Measurements from ENCODE around the gene HEPHL1.
"Not testable (repeated sequence)": the region's sequence is repeated elsewhere in the genome, so short reads cannot be mapped to it uniquely, and the experiment has no call there.

The HEPHL1 gene

GRCh38 chr11:94089341-94089740 lies 68.2 kb downstream of the HEPHL1 start:
- DNase-seq (ENCODE audit: low read depth in 2 of 2), result no peak

DNA sequence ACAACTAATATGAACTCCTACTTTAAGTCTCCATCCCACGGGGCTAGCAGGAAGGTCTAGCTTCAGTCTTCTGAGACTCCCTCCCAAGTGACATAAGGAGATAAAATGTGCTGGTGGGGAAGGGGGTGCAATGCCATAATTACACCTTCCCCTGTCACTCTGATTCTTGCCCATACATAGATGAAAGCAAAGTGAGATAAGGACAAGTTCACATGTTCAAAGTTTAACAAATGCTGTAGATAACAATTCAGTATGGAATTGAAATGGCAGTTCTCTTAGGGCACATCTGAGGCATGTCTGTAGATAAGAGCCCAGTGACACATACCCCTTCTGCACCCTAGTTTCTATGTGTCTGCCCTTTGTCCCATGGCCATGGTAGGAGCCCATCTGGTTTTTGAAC lies 69.2 kb downstream of the HEPHL1 start:
- DNase-seq (ENCODE audit: low read depth in 2 of 2), result no peak

DNA sequence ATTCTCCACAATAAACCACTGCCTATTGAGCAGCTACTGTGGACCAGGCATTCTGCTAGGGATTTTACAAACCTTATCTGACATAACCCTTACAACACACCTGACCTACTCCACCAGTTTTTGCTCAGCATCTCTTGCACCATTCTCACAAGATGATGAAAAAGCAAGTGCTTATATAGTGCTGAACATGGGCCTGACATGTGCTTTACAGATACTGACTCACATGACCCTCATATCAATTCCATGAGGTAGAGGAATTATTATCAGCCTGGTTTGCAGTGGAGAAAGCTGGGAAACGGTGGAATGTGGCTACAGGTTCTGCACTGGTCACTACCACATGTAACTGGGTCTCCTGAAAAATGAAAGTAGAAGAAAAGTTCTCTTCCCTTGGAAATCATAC lies 69.9 kb downstream of the HEPHL1 start:
- DNase-seq (ENCODE audit: low read depth in 2 of 2), result no peak

DNA sequence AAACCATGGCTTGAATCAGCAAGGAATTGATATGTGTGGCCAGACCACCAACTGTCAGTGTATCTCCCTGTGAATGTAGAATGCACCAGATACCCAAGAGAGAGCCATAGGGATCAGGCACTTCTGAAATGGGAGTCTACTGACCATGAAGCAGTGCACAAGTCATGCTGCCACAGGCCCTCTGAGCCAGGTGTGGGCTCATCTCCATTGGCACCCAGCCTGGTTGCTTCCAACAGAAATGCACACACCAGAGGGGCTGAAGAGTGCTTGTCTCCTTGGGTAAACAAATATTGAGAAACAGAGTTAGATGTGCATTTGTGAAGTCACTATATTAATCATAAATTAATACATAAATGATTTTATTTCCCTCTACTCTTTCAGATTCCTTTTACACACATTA lies 79.1 kb downstream of the HEPHL1 start:
- no peak for DNase-seq (ENCODE audit: low read depth in 2 of 2)

DNA sequence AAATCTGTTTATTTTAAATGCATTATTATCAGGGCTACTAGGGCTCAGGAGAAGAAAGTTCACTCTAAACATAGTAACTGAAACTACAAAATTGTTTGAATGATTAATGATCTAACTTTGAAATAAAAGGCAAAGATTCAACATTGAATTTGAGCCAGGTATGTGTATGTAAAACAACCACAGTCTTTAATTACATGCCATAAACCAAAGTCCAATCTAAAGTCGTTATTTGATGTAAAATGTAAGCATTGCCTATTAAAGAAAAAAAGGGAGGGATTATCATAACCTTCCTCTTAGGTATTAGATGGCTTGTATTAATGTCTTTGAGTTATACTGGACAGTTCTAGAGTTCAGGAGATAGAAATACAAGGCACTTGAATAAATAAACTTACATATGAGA lies 82.3 kb downstream of the HEPHL1 start:
- no peak for DNase-seq (ENCODE audit: low read depth in 2 of 2)

- no peak for DNase-seq (ENCODE audit: low read depth in 2 of 2)
Measured at GRCh38 chr11:94104734-94105133, 83.6 kb downstream of the HEPHL1 start.

DNA sequence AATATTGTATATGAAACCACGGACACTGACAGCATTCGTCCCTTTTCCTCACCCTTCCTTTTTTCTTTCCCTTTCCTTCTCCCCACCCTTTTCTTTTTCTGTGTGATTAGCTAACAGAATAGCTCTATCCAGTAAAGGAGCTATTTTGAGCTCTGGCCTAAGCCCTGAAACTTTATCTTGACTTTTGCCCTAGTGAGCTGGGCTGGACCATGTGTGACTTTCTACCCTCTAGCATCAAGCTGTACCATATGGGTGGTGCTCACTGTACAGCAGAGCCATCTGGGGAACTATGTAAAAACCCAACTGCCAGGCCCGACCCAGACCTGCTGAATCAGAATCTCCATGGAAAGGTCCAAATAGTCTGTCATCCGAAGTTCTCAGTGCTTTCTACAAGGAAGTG lies 85.6 kb downstream of the HEPHL1 start:
- no peak for DNase-seq (ENCODE audit: low read depth in 2 of 2)

DNA sequence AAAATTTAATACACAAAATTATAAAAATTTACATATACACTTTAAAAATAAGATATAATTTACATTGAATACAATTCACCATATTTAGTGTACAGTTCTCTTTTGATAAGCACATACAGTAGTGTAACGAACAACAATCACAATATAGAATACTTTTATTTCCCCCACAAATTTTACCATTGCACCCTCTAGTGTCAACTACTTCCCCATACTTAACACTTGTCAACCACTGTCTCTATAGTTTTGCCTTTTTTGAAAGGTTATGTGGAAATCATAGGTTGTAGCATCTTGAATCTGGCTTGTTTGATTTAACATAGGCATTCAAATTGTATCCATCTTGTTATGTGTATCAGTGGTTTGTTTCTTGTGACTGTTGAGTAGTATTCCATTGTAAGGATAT lies 86.2 kb downstream of the HEPHL1 start:
- no peak for DNase-seq (ENCODE audit: low read depth in 2 of 2)

GRCh38 chr11:94111241-94111640 lies 90.1 kb downstream of the HEPHL1 start:
- no peak for DNase-seq (ENCODE audit: low read depth in 2 of 2)

DNA sequence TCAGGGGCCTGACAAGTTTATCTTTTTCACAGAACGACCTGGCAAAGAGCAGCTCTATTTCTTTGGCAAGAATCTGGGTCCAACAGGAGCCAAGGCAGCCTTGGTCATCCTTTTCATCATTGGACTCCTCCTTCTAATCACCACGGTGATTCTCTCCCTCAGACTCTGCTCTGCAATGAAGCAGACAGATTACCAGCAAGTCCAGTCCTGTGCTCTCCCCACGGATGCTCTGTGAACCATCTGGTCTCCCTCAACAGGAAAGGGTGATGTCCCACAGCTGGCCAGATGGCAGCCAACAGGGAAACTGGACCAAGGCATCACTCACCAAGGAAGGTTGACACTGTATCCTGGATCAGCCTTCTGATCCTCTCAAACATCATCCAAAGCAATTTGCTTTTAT lies 90.5 kb downstream of the HEPHL1 start:
- DNase-seq (ENCODE audit: low read depth in 2 of 2), result no peak

DNA sequence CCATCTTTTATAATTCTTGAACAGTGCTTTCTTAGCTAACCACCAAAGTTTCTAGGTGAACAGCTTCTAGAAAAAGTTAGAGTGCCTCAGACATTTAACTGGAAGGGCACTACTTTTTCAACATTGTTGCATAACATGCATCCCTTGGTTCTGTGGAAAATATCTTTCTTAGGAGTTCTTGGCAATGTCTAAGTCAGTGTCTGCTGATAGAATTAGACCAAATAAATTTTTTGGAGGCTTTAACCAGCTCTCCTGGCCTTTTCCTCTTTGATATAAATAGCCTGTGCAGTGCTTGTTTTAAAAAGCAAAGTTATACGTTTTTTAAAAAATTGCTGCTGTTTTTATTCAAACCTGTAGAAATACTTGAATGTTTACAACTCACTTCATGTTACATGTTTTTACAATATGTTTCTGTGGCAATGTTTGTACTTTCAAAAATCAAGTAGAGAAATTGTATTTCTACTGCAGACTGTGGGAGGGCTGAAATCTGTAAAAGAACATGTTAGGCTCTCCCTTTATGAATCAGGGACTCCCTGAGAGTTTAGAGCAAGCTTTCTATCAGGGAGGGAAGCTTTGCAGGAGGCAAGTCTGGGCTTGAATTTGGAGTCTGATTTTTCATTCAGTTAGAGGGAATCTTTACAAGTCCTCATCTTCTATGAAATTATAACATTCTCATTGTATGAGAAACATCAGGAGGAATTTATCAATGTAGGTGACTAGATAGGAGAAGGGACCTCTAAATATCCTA lies 91.2 kb downstream of the HEPHL1 start:
- no peak for DNase-seq (ENCODE audit: low read depth in 2 of 2)

DNA sequence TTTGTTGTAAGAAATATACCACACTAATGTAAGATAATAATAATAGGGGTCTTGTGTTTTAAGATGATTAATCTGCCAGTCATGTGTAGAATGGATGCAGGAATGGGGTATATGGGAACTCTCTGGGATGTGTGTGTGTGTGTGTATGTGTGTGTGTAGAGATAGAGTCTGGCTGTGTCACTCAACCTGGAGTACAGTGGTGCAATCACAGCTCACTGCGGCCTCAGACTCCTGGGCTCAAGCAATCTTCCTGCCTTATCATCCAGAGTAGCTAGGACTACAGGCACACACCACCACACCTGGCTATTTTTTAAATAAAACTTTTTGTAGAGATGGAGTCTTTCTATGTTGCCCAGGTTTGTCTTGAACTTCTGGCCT lies 96.0 kb downstream of the HEPHL1 start:
- DNase-seq (ENCODE audit: low read depth in 2 of 2), result no peak

DNA sequence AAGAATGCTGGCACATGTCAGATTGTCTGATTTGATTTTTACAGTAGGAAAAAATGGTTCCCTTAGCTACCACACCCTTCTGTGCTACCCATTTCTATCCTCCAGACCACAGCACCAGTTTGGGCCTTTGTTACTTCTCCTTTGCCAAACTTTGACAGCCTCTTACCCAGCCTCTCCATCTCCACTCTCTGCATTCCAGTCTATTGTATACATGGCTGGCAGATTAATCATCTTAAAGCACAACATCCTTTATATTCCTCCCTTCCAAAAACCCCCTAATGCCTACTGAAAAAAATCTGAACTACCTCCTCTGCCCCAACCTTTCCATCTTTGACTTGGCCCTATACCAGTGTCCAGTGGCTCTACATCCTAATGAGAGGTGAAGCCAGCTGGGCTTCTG lies 96.7 kb downstream of the HEPHL1 start:
- no peak for DNase-seq (ENCODE audit: low read depth in 2 of 2)

DNA sequence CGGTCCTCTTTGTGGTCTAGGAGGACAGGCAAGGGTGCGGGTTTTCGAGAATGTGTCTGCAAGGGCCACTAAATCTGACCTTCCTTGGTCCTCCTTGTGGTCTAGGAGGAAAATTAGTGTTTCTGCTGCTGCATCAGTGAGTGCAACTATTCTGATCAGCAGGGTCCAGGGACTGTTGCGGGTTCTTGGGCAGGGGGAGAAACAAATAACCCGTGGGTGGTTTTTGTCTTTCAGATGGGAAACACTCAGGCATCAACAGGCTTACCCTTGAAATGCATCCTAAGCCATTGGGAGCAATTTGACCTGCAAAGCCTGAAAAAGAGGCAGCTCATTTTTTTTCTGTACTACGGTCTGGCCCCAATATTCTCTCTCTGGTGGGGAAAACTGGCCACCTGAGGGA lies 98.5 kb downstream of the HEPHL1 start:
- not testable (repeated sequence) for DNase-seq (ENCODE audit: low read depth in 2 of 2)

GRCh38 chr11:94120516-94120915 lies 99.4 kb downstream of the HEPHL1 start:
- DNase-seq (ENCODE audit: low read depth in 2 of 2), result not testable (repeated sequence)

- no peak for DNase-seq (ENCODE audit: low read depth in 2 of 2)
Measured at GRCh38 chr11:94120946-94121345, 99.8 kb downstream of the HEPHL1 start.

DNA sequence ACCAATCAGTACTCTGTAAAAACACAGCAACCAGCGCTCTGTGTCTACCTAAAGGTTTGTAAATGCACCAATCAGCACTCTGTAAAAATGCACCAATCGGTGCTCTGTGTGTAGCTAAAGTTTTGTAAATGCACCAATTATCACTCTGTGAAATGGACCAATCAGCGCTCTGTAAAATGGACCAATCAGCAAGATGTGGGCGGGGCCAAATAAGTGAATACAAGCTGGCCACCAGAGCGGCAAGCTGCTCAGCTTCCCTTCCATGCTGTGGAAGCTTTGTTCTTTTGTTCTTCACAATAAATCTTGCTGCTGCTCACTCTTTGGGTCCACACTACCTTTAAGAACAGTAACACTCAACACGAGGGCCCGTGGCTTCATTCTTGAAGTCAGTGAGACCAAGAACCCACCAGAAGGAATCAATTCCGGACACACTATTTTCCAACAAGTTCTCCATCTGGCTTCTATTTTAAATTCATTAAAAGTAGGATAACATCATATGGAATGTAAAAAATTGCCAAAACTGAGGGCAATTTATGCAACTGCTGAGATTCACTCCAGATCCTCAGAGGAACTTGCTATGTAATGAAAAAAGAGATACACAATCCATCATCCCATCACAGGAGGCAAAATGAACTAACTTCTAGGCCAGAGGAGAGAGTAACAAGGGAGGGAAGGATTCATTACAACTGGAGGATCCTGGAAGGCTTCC lies 104.4 kb downstream of the HEPHL1 start:
- DNase-seq (ENCODE audit: low read depth in 2 of 2), result no peak

- DNase-seq (ENCODE audit: low read depth in 2 of 2), result no peak
Measured at GRCh38 chr11:94127638-94128037, 106.5 kb downstream of the HEPHL1 start.

DNA sequence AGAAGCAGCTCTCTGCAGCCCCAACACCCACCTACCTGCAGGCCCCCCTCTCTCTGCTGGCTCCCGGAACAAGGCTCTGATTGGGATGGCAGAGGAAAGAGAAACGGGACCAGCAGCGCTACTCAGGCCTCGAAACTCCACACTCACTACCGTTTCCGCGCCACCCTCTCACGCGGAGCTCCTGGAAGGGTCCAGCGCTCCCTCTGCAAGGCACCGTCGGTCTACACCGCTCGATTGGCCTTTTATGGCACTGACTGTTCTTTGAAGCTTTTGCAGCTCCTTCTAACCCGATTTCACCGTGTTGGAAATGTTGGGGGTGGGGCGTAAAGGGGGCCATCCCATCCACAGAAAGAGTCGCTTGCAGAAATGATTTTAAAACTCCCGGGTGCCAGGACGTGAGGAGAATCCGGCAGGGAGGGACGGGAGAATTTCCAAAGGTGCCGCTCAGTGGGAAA lies 107.2 kb downstream of the HEPHL1 start:
- DNase-seq (ENCODE audit: low read depth in 2 of 2), result no peak

DNA sequence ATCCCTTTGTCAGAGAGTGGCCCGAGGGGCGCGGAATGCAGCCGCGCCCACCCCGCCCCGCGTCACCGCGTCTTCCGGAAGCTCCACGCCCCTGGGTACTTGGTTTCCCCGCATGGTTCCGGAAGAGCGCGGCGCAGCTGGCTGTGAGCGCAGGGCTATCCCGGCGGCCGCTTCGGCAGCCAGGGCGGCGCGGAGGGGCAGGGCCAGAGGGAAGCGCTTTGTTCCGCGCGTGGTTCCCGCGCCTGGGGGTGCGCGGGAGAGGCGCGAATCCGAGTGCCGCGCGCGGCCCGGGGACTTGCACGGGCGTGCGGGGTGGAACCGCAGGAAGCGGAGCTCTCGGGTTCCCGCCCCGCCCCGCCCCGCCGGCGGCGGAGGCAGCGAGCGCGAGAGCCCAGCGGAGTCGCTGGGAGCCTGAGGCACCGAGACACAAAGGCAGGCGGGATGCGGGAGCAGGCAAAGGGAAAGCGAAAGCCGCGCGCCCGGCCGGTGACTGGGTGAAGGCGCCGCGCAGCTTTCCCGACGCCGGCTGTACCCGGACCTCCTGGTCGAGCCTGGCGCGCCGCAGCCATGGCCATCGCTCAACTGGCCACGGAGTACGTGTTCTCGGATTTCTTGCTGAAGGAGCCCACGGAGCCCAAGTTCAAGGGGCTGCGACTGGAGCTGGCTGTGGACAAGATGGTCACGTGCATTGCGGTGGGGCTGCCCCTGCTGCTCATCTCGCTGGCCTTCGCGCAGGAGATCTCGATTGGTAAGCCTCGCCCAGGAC lies 107.8 kb downstream of the HEPHL1 start, which contains the start of gene PANX1:
Gene PANX1 (plus strand): TSS at position 96 of the 766 bp plus-strand sequence. CDS start 472 bp downstream, at position 568.
- DNase-seq (ENCODE audit: low read depth in 2 of 2), result peak; percentile 36 to 75

- DNase-seq (ENCODE audit: low read depth in 2 of 2), result no peak
Measured at GRCh38 chr11:94129512-94130297, 108.6 kb downstream of the HEPHL1 start.

Data from stimulated activated CD8-positive, alpha-beta memory T cell treated with anti-CD3 and anti-CD28 coated beads, Interleukin-7, amount 100 ng/mL, for 4 hours (primary cell).